ENCODE measurements around the gene MED10.

DNA sequence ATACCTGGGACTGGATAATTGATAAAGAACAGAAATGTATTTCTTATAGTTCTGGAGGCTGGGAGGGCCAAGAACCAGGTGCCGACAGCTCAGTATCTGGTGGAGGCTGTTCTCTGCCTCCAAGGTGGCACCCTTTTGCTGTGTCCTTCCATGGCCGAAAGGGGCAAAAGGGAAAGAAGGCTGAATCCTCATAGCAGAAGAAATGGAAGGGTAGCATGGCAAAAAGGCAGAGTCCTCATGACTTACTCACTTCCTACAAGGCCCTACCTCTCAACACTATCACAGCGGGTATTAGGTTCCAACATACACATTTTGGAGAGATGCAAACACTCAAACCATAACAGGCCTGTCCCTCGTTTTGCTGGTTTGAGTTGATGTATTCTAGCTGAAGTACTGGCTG is 25.1 kb upstream of the MED10 start:
- TF ChIP-seq POLR2A (IDR thresholded peaks at IDR 0.05; ENCODE audit: low read depth, low read length) (no peak), POLR2AphosphoS5 (IDR thresholded peaks at IDR 0.05; ENCODE audit: low read depth, low read length) (no peak)

All from GM12892 (cell line).